Stimulated activated CD4-positive, alpha-beta T cell treated with anti-CD3 and anti-CD28 coated beads, TNF-alpha, amount 100 ng/mL, for 4 hours (primary cell): ENCODE measurements around the gene MRLN.
"Not testable (repeated sequence)": the region's sequence is repeated elsewhere in the genome, so short reads cannot be mapped to it uniquely, and the experiment has no call there.

Experiments used
- DNase-seq, 3 experiments: peaks; one replicate each; pipeline ENCODE4 v3.0.0-alpha.2; 2020; ENCODE audit warnings: low read depth in 3 of 3

Gene MRLN

GRCh38 chr10:59753267-59753666 is at the start of gene MRLN:
MRLN (minus strand) TSS chr10:59753455.
- no peak for DNase-seq

- DNase-seq: no peak
Observed at GRCh38 chr10:59801171-59801570, 47.9 kb upstream of the MRLN start.

- no peak for DNase-seq
Observed at GRCh38 chr10:59799421-59799820, 46.2 kb upstream of the MRLN start.

GRCh38 chr10:59793919-59794318 is 40.7 kb upstream of the MRLN start:
- no peak for DNase-seq

- DNase-seq: no peak
Observed at GRCh38 chr10:59792812-59793211, 39.6 kb upstream of the MRLN start.

GRCh38 chr10:59791601-59792000 is 38.3 kb upstream of the MRLN start:
- DNase-seq: no peak

- DNase-seq: not testable (repeated sequence)
Observed at GRCh38 chr10:59790080-59790479, 36.8 kb upstream of the MRLN start.

GRCh38 chr10:59788914-59789313 is 35.7 kb upstream of the MRLN start:
- not testable (repeated sequence) for DNase-seq

GRCh38 chr10:59787032-59787431 is 33.8 kb upstream of the MRLN start:
- DNase-seq: not testable (repeated sequence)

GRCh38 chr10:59785476-59785875 is 32.2 kb upstream of the MRLN start:
- not testable (repeated sequence) for DNase-seq

GRCh38 chr10:59781511-59781910 is 28.3 kb upstream of the MRLN start:
- DNase-seq: no peak

GRCh38 chr10:59779756-59780533 is 26.7 kb upstream of the MRLN start:
- DNase-seq: no peak

GRCh38 chr10:59774451-59774850 is 21.2 kb upstream of the MRLN start:
- DNase-seq: no peak

GRCh38 chr10:59773088-59773487 is 19.8 kb upstream of the MRLN start:
- DNase-seq: no peak

GRCh38 chr10:59771162-59771807 is 18.0 kb upstream of the MRLN start:
- no peak for DNase-seq

GRCh38 chr10:59770689-59771088 is 17.4 kb upstream of the MRLN start:
- DNase-seq: no peak

GRCh38 chr10:59762505-59762904 is 9.2 kb upstream of the MRLN start:
- no peak for DNase-seq

GRCh38 chr10:59757966-59758365 is 4.7 kb upstream of the MRLN start:
- DNase-seq: no peak

GRCh38 chr10:59754951-59755350 is 1.7 kb upstream of the MRLN start:
- no peak for DNase-seq

GRCh38 chr10:59752278-59752940 is 846 bp downstream of the MRLN start:
- no peak for DNase-seq

GRCh38 chr10:59750155-59750945 is 2.9 kb downstream of the MRLN start:
- DNase-seq: no peak

- DNase-seq: no peak
Observed at GRCh38 chr10:59748834-59749233, 4.4 kb downstream of the MRLN start.
